Sigmoid colon (tissue), 7 donors: ENCODE results near the gene NUP98. TPM values are rescaled to one million over a fixed set of nuclear protein-coding genes. Genes with fewer than 3 reads are reported as not detected.

Source experiments
- DNase-seq: peaks from one replicate; pipeline ENCODE4 v3.0.0-alpha.2; 2019
- H3K27ac ChIP-seq, 4 donors: fragments of 200-600 bp; sonication (generic); one replicate each; pipeline ENCODE4 v1.5.1; 2016 to 2019; ENCODE audit warnings: mild to moderate bottlenecking in 1 of 4
- H3K27me3 ChIP-seq, 3 donors: fragments of 200-600 bp; sonication (generic); one replicate each; pipeline ENCODE4 v1.5.1; 2019; ENCODE audit warnings: mild to moderate bottlenecking in 1 of 3
- H3K36me3 ChIP-seq, 4 donors: fragments of 200-600 bp; sonication (generic); one replicate each; pipeline ENCODE4 v1.5.1; 2016 to 2019
- H3K4me1 ChIP-seq, 4 donors: fragments of 200-600 bp; sonication (generic); one replicate each; pipeline ENCODE4 v1.5.1; 2017 to 2019
- H3K4me3 ChIP-seq, 4 donors: fragments of 200-600 bp; sonication (generic); one replicate each; pipeline ENCODE4 v1.5.1; 2017 to 2019; ENCODE audit warnings: mild to moderate bottlenecking in 2 of 4, moderate library complexity in 1 of 4
- H3K9me3 ChIP-seq, 4 donors: fragments of 200-600 bp in 3 of 4; sonication (generic) in 3 of 4; one replicate each; pipeline versions ENCODE4 v1.5.1 to v1.6.1; 2013 to 2019
- CTCF ChIP-seq, 4 experiments: fragments of 450-650 bp in 3 of 4; fragments of 200-600 bp in 1 of 4; IDR thresholded peaks; one replicate each; pipeline ENCODE4 v1.5.1; 2016 to 2019; ENCODE audit warnings: antibody characterized with exemption in 4 of 4, mild to moderate bottlenecking in 3 of 4, moderate library complexity in 2 of 4
- EP300 ChIP-seq, 4 donors: sonication (generic); formaldehyde crosslinking; IDR thresholded peaks; one replicate each; pipeline ENCODE4 v1.6.1; 2017; ENCODE audit warnings: antibody characterized with exemption in 4 of 4
- POLR2A ChIP-seq, 2 donors: fragments of 450-650 bp; IDR thresholded peaks; one replicate each; pipeline ENCODE4 v1.6.1; 2016; ENCODE audit warnings: antibody characterized with exemption in 2 of 2, mild to moderate bottlenecking in 2 of 2, moderate library complexity in 2 of 2
- POLR2AphosphoS5 ChIP-seq, 4 donors: sonication (generic); formaldehyde crosslinking; IDR thresholded peaks; one replicate each; pipeline ENCODE4 v1.6.1; 2017; ENCODE audit warnings: antibody characterized with exemption in 4 of 4
- WGBS, 2 donors: extraction: QIAGEN DNeasy Blood & Tissue Kit; methylation state at CpG; one replicate each; pipeline ENCODE4 v1.1.7; 2013; 5-methylcytosine and 5-hydroxymethylcytosine counted together
- intact Hi-C: fragments of 100-400 bp; cut with DNase I; formaldehyde crosslinking; loops from one replicate; pipeline ENCODE4 v1.15.1; 2023
- polyA plus RNA-seq, 3 donors: library from polyadenylated mRNA; stranded (reverse); fragments of 200-250 nt; gene quantifications; one replicate each; pipeline ENCODE4 v1.2.3, GENCODE V29; 2013
- total RNA-seq, 4 donors: library from RNA; depleted of rRNA; stranded (reverse); fragments of >200 nt; gene quantifications; one replicate each; pipeline ENCODE4 v1.1.0, GENCODE V29; 2016
- donor health status: healthy with polysubstance abuse.
- donor health status: Bipolar disorder and iron deficiency.
- donor health status: healthy.

The NUP98 gene
- total and polyA plus RNA-seq, 7 donors, result 14.4 to 158 (median 83.5) TPM

GRCh38 chr11:3786781-3787428 lies 10.4 kb downstream of the NUP98 start:
- intact Hi-C loops, result no loop called here
- no peaks in the 10 kb centered on the region for H3K27me3 ChIP-seq
- peaks cover 0 to 49% (median 23%) of the 10 kb centered on the region in 4 donors for H3K4me1 ChIP-seq
- H3K4me3 ChIP-seq, result no peak overlapping the region
- DNase-seq, result no peak
- no peak for TF ChIP-seq POLR2AphosphoS5 (IDR thresholded peaks at IDR 0.05)
- no peak for TF ChIP-seq EP300 (IDR thresholded peaks at IDR 0.05)
- no peak for TF ChIP-seq POLR2A (IDR thresholded peaks at IDR 0.05)
- no peaks in the 10 kb centered on the region for H3K9me3 ChIP-seq
- WGBS, 2 donors, result 75 to 80% methylated on average over 8 of the region's 8 CpGs
- no peak overlapping the region for H3K27ac ChIP-seq
- peaks cover 0 to 6% (median 2%) of the 10 kb centered on the region in 4 donors for H3K36me3 ChIP-seq

DNA sequence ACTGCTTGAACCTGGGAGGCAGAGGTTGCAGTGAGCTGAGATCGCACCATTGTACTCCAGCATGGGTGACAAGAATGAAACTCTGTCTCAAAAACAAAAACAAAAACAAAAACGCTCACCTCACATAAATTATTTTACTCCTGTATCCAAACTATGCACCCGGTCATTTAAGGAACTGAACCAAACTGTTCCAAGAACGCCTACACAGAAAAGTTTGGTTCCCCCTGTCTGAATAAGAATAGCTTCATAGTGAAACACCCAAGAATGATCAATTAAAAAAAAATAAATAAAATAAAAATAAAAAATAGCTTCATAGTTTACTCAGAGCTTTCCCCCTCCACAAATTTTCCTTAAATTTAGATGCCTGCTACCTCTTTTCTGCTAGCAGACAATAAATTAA lies 13.7 kb downstream of the NUP98 start:
- peaks cover 0 to 51% (median 24%) of the 10 kb centered on the region in 4 donors for H3K4me1 ChIP-seq
- DNase-seq, result no peak
- H3K36me3 ChIP-seq, result peaks cover 3 to 23% (median 11%) of the 10 kb centered on the region in 4 donors
- intact Hi-C loops, result no loop called here
- TF ChIP-seq EP300 (IDR thresholded peaks at IDR 0.05) (no peak), POLR2A (IDR thresholded peaks at IDR 0.05) (no peak), CTCF (IDR thresholded peaks at IDR 0.05) (no peak), POLR2AphosphoS5 (IDR thresholded peaks at IDR 0.05) (no peak)
- H3K4me3 ChIP-seq, result no peak overlapping the region
- H3K27me3 ChIP-seq, result no peaks in the 10 kb centered on the region
- no peak overlapping the region for H3K27ac ChIP-seq
- no peaks in the 10 kb centered on the region for H3K9me3 ChIP-seq
- 83 to 91% methylated on average over 4 of the region's 4 CpGs for WGBS, 2 donors

- H3K27me3 ChIP-seq, result no peaks in the 10 kb centered on the region
- DNase-seq, result no peak
- 87 to 93% methylated on average over 5 of the region's 5 CpGs for WGBS, 2 donors
- TF ChIP-seq CTCF (IDR thresholded peaks at IDR 0.05) (no peak), POLR2AphosphoS5 (IDR thresholded peaks at IDR 0.05) (no peak), POLR2A (IDR thresholded peaks at IDR 0.05) (no peak), EP300 (IDR thresholded peaks at IDR 0.05) (no peak)
- H3K36me3 ChIP-seq, result peaks cover 5 to 29% (median 17%) of the 10 kb centered on the region in 4 donors
- peaks cover 0 to 46% (median 24%) of the 10 kb centered on the region in 4 donors for H3K4me1 ChIP-seq
- no peak overlapping the region for H3K27ac ChIP-seq
- H3K9me3 ChIP-seq, result no peaks in the 10 kb centered on the region
- intact Hi-C loops, result no loop called here
- no peak overlapping the region for H3K4me3 ChIP-seq
Measured at GRCh38 chr11:3782963-3783362, 14.4 kb downstream of the NUP98 start.

DNA sequence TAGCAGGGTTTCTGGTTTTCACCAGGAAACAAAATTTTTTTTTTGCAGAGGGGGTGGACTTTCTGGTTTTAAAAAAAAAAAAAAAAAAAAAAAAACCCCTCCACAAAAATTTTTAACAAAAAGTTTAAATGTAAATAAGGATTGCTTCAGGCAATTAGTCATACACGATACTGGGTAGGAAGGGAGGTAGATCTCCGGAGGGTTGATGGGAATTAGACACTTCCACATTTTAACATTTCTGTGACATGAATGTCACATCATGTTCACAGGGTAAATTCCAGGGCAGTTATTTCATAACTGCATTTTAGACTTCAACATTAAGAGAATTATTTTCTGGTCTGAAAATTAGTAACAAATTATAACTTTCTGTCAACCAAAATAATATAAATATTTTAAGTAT lies 15.9 kb downstream of the NUP98 start:
- H3K9me3 ChIP-seq, result no peaks in the 10 kb centered on the region
- TF ChIP-seq CTCF (IDR thresholded peaks at IDR 0.05), result no peak
- TF ChIP-seq EP300 (IDR thresholded peaks at IDR 0.05), result no peak
- TF ChIP-seq POLR2A (IDR thresholded peaks at IDR 0.05), result no peak
- TF ChIP-seq POLR2AphosphoS5 (IDR thresholded peaks at IDR 0.05), result no peak
- WGBS, 2 donors, result 47 to 76% methylated on average over 2 of the region's 2 CpGs
- H3K4me3 ChIP-seq, result no peak overlapping the region
- peaks cover 0 to 31% (median 15%) of the 10 kb centered on the region in 4 donors for H3K4me1 ChIP-seq
- H3K27ac ChIP-seq, result peak overlapping the region in 2 of 4 donors; percentile 7 to 15
- H3K36me3 ChIP-seq, result peaks cover 5 to 44% (median 25%) of the 10 kb centered on the region in 4 donors
- intact Hi-C loops, result no loop called here
- DNase-seq, result no peak
- no peaks in the 10 kb centered on the region for H3K27me3 ChIP-seq

- no peak overlapping the region for H3K4me3 ChIP-seq
- WGBS, 2 donors, result 74 to 91% methylated on average over 7 of the region's 7 CpGs
- TF ChIP-seq CTCF (IDR thresholded peaks at IDR 0.05), result no peak
- TF ChIP-seq EP300 (IDR thresholded peaks at IDR 0.05), result no peak
- TF ChIP-seq POLR2AphosphoS5 (IDR thresholded peaks at IDR 0.05), result no peak
- no peak for TF ChIP-seq POLR2A (IDR thresholded peaks at IDR 0.05)
- H3K27me3 ChIP-seq, result no peaks in the 10 kb centered on the region
- intact Hi-C loops, result no loop called here
- DNase-seq, result no peak
- peaks cover 8 to 97% (median 62%) of the 10 kb centered on the region in 4 donors for H3K36me3 ChIP-seq
- H3K4me1 ChIP-seq, result no peaks in the 10 kb centered on the region
- no peaks in the 10 kb centered on the region for H3K9me3 ChIP-seq
- no peak overlapping the region for H3K27ac ChIP-seq
Measured at GRCh38 chr11:3775736-3776406, 21.5 kb downstream of the NUP98 start.
